OCI-LY3 (cell line): Measurements from ENCODE around the gene SYNDIG1.

Experiments
- H2AFZ ChIP-seq: fragments of 200-600, 300-600 bp; shearing (Covaris generic); 2 replicates; pipeline ENCODE4 v1.6.0; 2014; ENCODE audit warnings: antibody characterized with exemption, low read depth, low read length
- H3K27ac ChIP-seq: fragments of 200-600, 300-600 bp; sonication (generic); 2 replicates; pipeline ENCODE4 v1.5.1; 2014; ENCODE audit warnings: mild to moderate bottlenecking, low read length, moderate library complexity, mixed read lengths
- H3K27me3 ChIP-seq: fragments of 200-600, 300-600 bp; sonication (generic); 2 replicates; pipeline ENCODE4 v1.6.1; 2014; ENCODE audit warnings: low read depth, low read length, mixed read lengths
- H3K36me3 ChIP-seq: fragments of 200-600, 300-600 bp; sonication (generic); replicated peaks from 2 replicates; pipeline ENCODE3; 2014; ENCODE audit warnings: low read depth, low read length, mixed read lengths
- H3K4me1 ChIP-seq: fragments of 300-600, 200-600 bp; sonication (generic); 2 replicates; pipeline ENCODE4 v1.6.1; 2014; ENCODE audit warnings: low read length, mixed read lengths
- H3K4me2 ChIP-seq: fragments of 200-600, 300-600 bp; sonication (generic); 2 replicates; pipeline ENCODE4 v1.6.1; 2014; ENCODE audit warnings: low read length, mixed read lengths
- H3K4me3 ChIP-seq: fragments of 300-600, 200-600 bp; sonication (generic); 2 replicates; pipeline ENCODE4 v1.5.1; 2014; ENCODE audit warnings: antibody characterized with exemption, mild to moderate bottlenecking, low read length, moderate library complexity
- H3K79me2 ChIP-seq: fragments of 300-600, 200-600 bp; shearing (Covaris generic); 2 replicates; pipeline ENCODE4 v1.6.1; 2014; ENCODE audit warnings: mild to moderate bottlenecking, low read length, mixed read lengths
- H3K9ac ChIP-seq: fragments of 300-600, 200-600 bp; shearing (Covaris generic); 2 replicates; pipeline ENCODE4 v1.6.0; 2014; ENCODE audit warnings: mild to moderate bottlenecking, low read length, moderate library complexity
- H3K9me3 ChIP-seq: fragments of 200-600, 300-600 bp; shearing (Covaris generic); 2 replicates; pipeline ENCODE4 v1.6.1; 2014; ENCODE audit warnings: low read length, mixed read lengths; ENCODE audit not compliant: insufficient read depth
- H4K20me1 ChIP-seq: fragments of 200-600, 300-600 bp; sonication (generic); 2 replicates; pipeline ENCODE4 v1.6.1; 2016; ENCODE audit warnings: low read length, mixed read lengths; ENCODE audit not compliant: insufficient read depth
- EZH2phosphoT487 ChIP-seq: fragments of 200-600 bp; shearing (Covaris generic); IDR thresholded peaks from 2 replicates; pipeline ENCODE4 v1.6.1; 2018; ENCODE audit warnings: antibody characterized with exemption, mixed run types, low read depth
- TF ChIP-seq, protein P1 (sequence below): fragments of 200-600, 300-600 bp; sonication (generic); IDR thresholded peaks from 2 replicates; pipeline ENCODE4 v1.5.1; 2014; ENCODE audit warnings: antibody characterized with exemption, low read length, low read depth

Gene SYNDIG1

DNA sequence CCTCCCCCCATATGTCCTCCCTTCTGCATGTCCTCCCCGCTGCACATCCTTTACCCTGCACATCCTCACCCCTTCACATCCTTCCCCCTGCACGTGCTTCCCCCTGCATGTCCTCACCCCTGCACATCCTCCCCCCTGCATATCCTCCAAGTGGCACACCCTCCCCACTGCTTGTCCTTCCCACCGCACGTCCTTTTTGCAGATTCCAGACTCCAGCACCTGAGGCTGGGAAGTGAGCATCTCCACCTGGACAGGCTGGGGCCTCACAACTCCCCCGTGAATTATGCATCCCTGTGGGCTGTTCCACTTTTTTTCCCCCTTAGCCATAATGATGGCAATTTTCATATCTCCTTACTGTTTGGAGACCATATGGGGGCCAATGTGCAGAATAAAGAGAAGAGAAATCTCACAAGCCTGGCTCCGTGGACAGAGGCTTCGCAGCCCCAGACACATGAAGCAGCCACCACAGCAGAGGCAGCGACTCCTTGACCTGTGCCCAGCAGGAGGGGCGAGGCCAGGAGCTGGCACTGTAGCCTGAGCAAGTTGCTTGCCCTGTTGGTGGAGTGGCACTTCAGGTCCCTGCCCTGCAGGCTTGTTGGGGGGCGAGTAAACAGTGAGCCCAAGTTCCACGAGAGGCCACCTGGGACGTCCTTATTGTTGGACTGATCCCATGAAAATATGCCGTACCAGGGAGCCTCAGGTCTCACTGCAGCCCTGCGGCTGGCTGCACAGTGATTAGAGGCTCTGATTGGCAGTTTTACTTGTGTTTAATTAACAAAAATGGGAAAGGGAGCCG is 113.1 kb downstream of the SYNDIG1 start:
- H3K9me3 ChIP-seq, result no peaks in the 10 kb centered on the region
- no peak overlapping the region for H3K27ac ChIP-seq
- H3K79me2 ChIP-seq, result no peaks in the 10 kb centered on the region
- H3K9ac ChIP-seq, result no peak overlapping the region
- H2AFZ ChIP-seq, result no peak overlapping the region
- no peak for TF ChIP-seq EZH2phosphoT487
- TF ChIP-seq, protein P1, sequence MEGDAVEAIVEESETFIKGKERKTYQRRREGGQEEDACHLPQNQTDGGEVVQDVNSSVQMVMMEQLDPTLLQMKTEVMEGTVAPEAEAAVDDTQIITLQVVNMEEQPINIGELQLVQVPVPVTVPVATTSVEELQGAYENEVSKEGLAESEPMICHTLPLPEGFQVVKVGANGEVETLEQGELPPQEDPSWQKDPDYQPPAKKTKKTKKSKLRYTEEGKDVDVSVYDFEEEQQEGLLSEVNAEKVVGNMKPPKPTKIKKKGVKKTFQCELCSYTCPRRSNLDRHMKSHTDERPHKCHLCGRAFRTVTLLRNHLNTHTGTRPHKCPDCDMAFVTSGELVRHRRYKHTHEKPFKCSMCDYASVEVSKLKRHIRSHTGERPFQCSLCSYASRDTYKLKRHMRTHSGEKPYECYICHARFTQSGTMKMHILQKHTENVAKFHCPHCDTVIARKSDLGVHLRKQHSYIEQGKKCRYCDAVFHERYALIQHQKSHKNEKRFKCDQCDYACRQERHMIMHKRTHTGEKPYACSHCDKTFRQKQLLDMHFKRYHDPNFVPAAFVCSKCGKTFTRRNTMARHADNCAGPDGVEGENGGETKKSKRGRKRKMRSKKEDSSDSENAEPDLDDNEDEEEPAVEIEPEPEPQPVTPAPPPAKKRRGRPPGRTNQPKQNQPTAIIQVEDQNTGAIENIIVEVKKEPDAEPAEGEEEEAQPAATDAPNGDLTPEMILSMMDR, result no peak
- H3K4me2 ChIP-seq, result no peak overlapping the region
- H3K36me3 ChIP-seq, result no peaks in the 10 kb centered on the region
- H3K4me1 ChIP-seq, result no peaks in the 10 kb centered on the region
- no peak overlapping the region for H3K4me3 ChIP-seq
- H3K27me3 ChIP-seq, result no peaks in the 10 kb centered on the region; the same call in 1 of the 2 replicates
- no peaks in the 10 kb centered on the region for H4K20me1 ChIP-seq

DNA sequence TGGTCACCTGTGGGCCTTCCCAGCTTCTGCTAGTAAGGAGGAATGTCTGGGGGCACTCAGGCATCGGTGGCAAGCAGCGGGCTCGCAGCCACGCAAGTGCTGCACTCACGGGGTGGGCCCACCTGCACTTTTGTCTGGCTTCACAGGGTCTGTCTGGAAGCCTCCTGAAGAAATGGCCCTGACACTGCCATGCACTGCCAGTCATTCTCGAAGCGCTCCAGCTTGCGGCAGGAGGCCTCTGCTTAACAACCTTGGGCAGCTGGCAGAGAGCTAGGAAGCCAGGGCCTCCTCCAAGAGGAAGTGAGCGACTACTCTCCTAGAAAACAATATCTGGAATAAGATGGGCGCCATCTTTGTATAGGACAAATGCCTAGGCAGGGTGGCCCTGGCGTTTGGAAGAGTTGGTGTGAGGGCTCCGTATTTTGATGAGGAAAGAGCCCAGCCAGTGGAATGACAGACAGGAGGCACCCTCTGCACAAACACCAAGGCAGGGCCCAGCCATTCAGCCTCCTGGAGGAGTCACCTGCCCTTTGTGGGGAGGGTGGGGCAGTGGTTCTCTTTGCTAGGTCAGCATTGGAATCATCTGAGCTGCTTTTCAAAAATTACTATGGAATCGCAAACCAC is 113.9 kb downstream of the SYNDIG1 start:
- H4K20me1 ChIP-seq, result no peaks in the 10 kb centered on the region
- no peak overlapping the region for H3K9ac ChIP-seq
- H3K79me2 ChIP-seq, result no peaks in the 10 kb centered on the region
- no peaks in the 10 kb centered on the region for H3K9me3 ChIP-seq
- no peak overlapping the region for H3K4me3 ChIP-seq
- H3K36me3 ChIP-seq, result no peaks in the 10 kb centered on the region
- no peaks in the 10 kb centered on the region for H3K4me1 ChIP-seq
- no peak overlapping the region for H3K4me2 ChIP-seq
- no peaks in the 10 kb centered on the region; the same call in 1 of the 2 replicates for H3K27me3 ChIP-seq
- TF ChIP-seq, protein P1, result no peak
- no peak for TF ChIP-seq EZH2phosphoT487
- H3K27ac ChIP-seq, result no peak overlapping the region
- no peak overlapping the region for H2AFZ ChIP-seq

GRCh38 chr20:24584078-24584477 is 114.6 kb downstream of the SYNDIG1 start:
- Histone ChIP-seq H3K27me3 (no peaks in the 10 kb centered on the region; the same call in 1 of the 2 replicates), H3K36me3 (no peaks in the 10 kb centered on the region), H3K4me1 (no peaks in the 10 kb centered on the region), H3K4me2 (no peak overlapping the region), H4K20me1 (no peaks in the 10 kb centered on the region), H3K27ac (no peak overlapping the region), H3K9me3 (no peaks in the 10 kb centered on the region), H3K9ac (no peak overlapping the region), H2AFZ (no peak overlapping the region), H3K4me3 (no peak overlapping the region), H3K79me2 (no peaks in the 10 kb centered on the region)
- no peak for TF ChIP-seq EZH2phosphoT487
- TF ChIP-seq, protein P1, result no peak

DNA sequence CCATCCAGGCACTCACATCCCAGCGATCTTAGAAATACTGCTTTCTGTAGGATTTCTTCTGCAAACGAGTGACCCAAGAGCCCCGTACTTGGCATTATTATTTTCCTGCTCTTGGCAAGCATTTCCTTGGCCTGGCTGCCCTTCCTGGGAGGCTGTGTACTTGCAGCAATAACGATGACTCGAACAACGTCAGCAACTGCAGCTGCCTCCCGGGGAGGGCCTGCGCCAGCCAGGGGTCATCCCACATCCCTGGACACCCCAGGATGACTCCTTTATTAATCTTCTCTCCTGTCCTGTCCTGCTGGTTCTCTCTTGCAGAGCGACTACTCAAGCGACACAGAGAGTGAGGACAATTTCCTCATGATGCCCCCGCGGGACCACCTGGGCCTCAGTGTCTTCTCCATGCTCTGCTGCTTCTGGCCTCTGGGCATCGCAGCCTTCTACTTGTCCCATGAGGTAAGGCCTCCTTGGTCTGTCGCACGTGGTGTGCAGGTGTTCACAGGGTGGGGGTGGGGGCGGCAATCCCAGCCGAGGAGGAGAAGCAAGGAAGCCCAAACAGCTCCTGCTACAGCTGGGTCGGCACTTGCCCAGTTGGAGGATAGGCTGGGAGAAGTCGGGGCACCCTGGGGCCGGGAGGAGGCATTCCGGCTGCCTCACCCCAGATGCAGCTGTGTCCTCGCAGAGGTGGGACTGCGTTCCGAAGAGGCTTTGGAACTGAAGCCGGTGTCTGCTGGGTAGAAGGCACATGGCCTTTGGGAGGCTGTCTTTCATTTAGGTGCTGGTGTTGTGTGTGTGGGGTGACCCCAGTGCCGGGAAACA is 115.3 kb downstream of the SYNDIG1 start:
- Histone ChIP-seq H3K9ac (no peak overlapping the region), H4K20me1 (no peaks in the 10 kb centered on the region), H3K4me3 (no peak overlapping the region), H2AFZ (no peak overlapping the region), H3K27ac (no peak overlapping the region), H3K4me1 (no peaks in the 10 kb centered on the region), H3K79me2 (no peaks in the 10 kb centered on the region), H3K36me3 (no peaks in the 10 kb centered on the region), H3K9me3 (no peaks in the 10 kb centered on the region), H3K4me2 (no peak overlapping the region), H3K27me3 (no peaks in the 10 kb centered on the region; the same call in 1 of the 2 replicates)
- TF ChIP-seq EZH2phosphoT487, result no peak
- TF ChIP-seq, protein P1, result no peak
